Mesothelial cell of epicardium (in vitro differentiated cells): Measurements from ENCODE around the gene FUT7. TPM values are rescaled to one million over a fixed set of nuclear protein-coding genes. Genes with fewer than 3 reads are reported as not detected.

Experiments
- DNase-seq, 2 experiments: peaks; one replicate each; pipeline ENCODE4 v3.0.0; 2021; ENCODE audit warnings: low spot score in 2 of 2; ENCODE audit not compliant: unreplicated experiment in 2 of 2
- H3K27ac Mint-ChIP-seq: 2 replicates; pipeline ENCODE4 v1.8.0; 2021; ENCODE audit warnings: mixed read lengths
- H3K27me3 Mint-ChIP-seq: 2 replicates; pipeline ENCODE4 v1.8.0; 2021; ENCODE audit warnings: low read depth, mixed read lengths
- H3K36me3 Mint-ChIP-seq: 2 replicates; pipeline ENCODE4 v1.8.0; 2021; ENCODE audit warnings: mixed read lengths
- H3K4me1 Mint-ChIP-seq: 2 replicates; pipeline ENCODE4 v1.8.0; 2021; ENCODE audit warnings: mixed read lengths
- H3K4me3 Mint-ChIP-seq: 2 replicates; pipeline ENCODE4 v1.8.0; 2021; ENCODE audit warnings: mild to moderate bottlenecking, moderate library complexity, mixed read lengths
- H3K9me3 Mint-ChIP-seq: 2 replicates; pipeline ENCODE4 v1.8.0; 2021; ENCODE audit warnings: mixed read lengths
- total RNA-seq: library from RNA; stranded (reverse); gene quantifications from 3 replicates; pipeline ENCODE4 v1.2.1, GENCODE V29; 2021
- TF ChIP-seq, protein P1 (sequence below): fragments of 200-600 bp; sonication (generic); IDR thresholded peaks from one replicate; pipeline ENCODE4 v1.5.0; 2021; ENCODE audit warnings: antibody characterized with exemption; ENCODE audit not compliant: unreplicated experiment

FUT7 gene
- total RNA-seq, 1 donor from 2014 or later: 0.13 TPM

DNA sequence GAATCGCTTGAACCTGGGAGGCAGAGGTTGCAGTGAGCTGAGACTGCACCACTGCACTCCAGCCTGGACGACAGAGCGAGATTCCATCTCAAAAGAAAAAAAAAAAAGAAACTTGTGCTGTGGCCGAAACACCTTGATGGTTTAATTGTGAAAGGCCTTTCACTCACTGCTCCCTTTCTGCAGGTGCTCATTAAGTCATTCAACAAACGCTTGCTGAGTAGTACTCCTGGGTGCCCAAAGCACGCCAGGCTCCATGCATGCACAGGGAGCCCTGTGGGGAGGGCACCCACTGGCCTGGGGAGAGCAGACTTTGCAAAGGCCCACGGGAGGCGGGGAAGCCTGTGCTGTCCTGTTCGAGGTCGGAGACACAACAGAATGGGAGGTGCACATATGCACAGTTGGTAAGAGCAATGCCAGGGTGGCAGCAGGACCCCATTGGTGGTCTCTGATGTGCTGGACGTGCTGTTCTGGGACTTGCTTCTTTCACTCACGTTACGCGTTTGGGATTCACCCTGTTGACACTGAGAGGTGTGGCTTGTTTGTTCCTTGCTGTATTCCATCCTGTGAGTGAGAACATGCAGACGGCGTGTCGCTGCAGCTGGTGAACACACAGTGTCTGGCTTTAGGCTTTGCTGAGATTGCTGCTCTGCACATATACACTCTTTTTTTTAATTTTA, 25.0 kb upstream of the FUT7 start:
- Mint-ChIP-seq H3K27ac (no peak overlapping the region), H3K27me3 (peaks cover 69% of the 10 kb centered on the region), H3K36me3 (no peaks in the 10 kb centered on the region), H3K4me3 (no peak overlapping the region), H3K9me3 (no peaks in the 10 kb centered on the region), H3K4me1 (peaks cover 8% of the 10 kb centered on the region)
- TF ChIP-seq, protein P1, sequence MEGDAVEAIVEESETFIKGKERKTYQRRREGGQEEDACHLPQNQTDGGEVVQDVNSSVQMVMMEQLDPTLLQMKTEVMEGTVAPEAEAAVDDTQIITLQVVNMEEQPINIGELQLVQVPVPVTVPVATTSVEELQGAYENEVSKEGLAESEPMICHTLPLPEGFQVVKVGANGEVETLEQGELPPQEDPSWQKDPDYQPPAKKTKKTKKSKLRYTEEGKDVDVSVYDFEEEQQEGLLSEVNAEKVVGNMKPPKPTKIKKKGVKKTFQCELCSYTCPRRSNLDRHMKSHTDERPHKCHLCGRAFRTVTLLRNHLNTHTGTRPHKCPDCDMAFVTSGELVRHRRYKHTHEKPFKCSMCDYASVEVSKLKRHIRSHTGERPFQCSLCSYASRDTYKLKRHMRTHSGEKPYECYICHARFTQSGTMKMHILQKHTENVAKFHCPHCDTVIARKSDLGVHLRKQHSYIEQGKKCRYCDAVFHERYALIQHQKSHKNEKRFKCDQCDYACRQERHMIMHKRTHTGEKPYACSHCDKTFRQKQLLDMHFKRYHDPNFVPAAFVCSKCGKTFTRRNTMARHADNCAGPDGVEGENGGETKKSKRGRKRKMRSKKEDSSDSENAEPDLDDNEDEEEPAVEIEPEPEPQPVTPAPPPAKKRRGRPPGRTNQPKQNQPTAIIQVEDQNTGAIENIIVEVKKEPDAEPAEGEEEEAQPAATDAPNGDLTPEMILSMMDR: no peak
- DNase-seq: no peak

DNA sequence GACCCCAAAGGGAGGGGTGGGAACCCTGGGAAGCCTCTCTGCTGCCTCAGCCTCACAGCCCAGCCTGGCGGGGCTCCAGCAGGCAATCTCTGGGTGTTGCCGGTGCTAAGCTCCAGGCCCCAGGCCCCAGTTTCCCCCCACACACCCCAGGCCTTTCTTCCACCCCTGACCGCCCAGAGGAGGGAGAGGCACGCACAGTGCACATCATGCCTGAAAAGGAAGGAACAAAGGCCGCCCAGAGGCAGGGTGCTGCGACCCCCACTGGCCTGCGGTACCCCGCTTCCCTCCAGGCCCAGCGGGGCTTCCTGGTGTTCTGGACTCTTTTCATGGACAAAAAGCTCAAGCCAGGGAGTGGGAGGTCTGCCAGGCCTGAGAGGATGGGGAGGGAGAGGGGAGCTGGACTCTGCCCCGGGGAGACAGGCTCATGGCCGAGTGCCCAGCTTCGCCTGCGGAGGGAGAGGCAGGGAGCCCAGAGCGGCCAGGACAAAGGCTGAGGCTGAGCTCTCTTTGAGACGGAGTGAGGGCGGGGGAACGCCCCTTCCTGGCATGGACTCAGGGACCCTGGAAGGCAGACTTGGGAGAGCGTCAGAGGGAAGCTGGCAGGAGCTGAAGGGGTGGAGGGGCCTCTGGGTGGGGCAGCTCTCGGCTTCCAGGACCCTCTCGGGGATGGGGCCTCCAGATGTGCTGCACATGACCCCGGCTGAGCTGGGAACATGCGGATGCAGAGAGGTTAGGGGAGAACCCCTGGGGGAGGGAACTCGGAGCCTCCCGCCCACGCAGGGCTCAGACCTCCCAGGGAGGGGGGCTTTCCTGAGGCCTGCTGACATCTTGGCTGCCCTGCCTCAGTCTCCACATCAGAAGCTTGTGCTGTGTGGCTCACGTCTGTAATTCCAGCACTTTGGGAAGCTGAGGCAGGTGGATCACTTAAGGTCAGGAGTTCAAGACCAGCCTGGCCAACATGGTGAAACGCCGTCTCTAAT, 23.8 kb upstream of the FUT7 start:
- DNase-seq: peak in 1 of 2 experiments; percentile 64
- Mint-ChIP-seq H3K4me3 (peak overlapping the region; percentile 22), H3K27me3 (peaks cover 79% of the 10 kb centered on the region), H3K36me3 (no peaks in the 10 kb centered on the region), H3K27ac (no peak overlapping the region), H3K4me1 (peaks cover 8% of the 10 kb centered on the region), H3K9me3 (no peaks in the 10 kb centered on the region)
- TF ChIP-seq, protein P1: no peak

DNA sequence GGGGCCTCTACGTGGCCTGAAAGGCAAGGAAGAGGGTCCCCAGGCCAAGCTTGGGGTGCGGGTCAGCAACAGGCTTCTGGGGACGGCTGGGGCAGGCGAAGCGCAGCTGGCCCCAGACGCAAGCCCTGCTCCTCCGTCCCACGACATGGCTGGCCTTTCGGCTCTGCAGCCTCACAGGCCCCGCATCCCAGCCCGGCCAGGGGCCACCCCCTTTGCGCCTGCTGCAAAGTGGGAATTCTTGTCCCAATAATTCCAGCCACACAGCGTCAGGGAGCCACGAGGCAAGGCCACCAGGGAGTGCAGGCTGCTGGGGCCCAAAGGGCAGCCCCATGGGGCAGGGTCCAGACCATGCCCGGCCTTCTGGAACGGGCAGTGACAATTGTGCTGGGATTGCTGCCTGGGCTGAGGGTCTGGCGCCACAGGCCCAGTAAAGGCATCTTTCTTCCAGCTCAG, 23.1 kb upstream of the FUT7 start:
- Mint-ChIP-seq H3K4me1 (peaks cover 8% of the 10 kb centered on the region), H3K27ac (no peak overlapping the region), H3K9me3 (no peaks in the 10 kb centered on the region), H3K36me3 (no peaks in the 10 kb centered on the region), H3K27me3 (peaks cover 79% of the 10 kb centered on the region), H3K4me3 (no peak overlapping the region)
- TF ChIP-seq, protein P1: no peak
- DNase-seq: no peak

DNA sequence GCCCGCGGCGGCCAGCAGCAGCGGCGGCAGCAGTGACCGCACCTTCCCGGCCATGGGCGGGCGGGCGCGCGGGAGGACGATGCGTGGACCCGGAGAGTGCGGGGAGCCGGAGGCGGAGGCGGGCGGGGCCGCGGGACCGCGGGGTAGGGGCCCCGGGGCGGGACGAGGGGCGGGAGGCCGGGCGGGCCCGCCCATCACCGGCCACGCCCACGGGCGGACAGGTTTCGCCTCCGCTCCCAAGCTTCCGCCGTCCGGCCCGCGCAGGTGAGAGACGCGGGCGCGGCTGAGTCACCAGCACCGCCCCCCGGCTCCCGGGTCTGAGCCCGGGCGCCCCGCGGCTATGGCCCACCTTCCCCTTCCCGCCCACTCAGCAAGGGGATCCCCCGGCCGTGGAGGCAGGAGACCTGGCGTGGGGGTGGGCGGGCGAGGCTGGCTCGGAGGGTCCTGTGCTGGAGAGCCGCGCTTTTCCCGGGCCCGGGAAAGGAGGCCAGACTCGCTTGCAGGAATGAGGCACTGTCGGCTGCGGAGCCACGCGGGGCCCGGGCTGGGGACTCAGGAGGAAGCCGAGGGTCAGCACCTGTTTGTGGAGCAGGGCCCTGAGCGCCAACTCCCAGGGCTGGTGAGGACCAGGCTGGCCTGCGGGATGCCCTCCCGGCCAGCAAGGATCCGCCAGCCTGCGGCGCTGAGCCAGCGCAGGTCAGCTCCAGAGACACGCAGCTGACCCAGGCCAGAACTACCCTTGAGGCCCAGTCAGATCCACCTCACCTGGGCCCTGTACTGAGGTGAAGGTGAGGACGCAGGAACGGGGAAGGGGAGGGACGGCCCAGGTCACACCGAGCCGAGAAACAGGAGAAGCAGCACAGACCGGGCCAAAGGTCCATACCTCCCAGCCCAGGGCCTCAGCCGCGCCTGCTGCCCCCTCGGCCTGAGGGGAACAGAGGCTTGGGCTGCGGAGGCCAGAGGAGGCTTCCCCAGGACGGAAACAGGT, 22.4 kb upstream of the FUT7 start, which contains the start of gene ENTPD2:
ENTPD2 (minus strand) TSS at position 118 of the 988 bp plus-strand sequence; CDS start at position 54, 64 bp downstream.
- H3K27ac Mint-ChIP-seq: no peak within 1 kb of the TSS
- H3K36me3 Mint-ChIP-seq: no peaks in the 10 kb centered on the region
- H3K27me3 Mint-ChIP-seq: peaks cover 86% of the 10 kb centered on the region
- no peaks in the 10 kb centered on the region for H3K9me3 Mint-ChIP-seq
- peak within 1 kb of the TSS; percentile 31 for H3K4me3 Mint-ChIP-seq
- DNase-seq: no peak
- H3K4me1 Mint-ChIP-seq: peaks cover 8% of the 10 kb centered on the region
- TF ChIP-seq, protein P1: no peak
